ENCODE measurements around the gene NTRK3.

- TF ChIP-seq, protein P1, sequence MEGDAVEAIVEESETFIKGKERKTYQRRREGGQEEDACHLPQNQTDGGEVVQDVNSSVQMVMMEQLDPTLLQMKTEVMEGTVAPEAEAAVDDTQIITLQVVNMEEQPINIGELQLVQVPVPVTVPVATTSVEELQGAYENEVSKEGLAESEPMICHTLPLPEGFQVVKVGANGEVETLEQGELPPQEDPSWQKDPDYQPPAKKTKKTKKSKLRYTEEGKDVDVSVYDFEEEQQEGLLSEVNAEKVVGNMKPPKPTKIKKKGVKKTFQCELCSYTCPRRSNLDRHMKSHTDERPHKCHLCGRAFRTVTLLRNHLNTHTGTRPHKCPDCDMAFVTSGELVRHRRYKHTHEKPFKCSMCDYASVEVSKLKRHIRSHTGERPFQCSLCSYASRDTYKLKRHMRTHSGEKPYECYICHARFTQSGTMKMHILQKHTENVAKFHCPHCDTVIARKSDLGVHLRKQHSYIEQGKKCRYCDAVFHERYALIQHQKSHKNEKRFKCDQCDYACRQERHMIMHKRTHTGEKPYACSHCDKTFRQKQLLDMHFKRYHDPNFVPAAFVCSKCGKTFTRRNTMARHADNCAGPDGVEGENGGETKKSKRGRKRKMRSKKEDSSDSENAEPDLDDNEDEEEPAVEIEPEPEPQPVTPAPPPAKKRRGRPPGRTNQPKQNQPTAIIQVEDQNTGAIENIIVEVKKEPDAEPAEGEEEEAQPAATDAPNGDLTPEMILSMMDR (IDR thresholded peaks at IDR 0.05): no peak
- TF ChIP-seq EP300 (IDR thresholded peaks at IDR 0.05) (no peak), POLR2A (IDR thresholded peaks at IDR 0.05) (no peak)
These were observed 207.0 kb downstream of the NTRK3 start for GRCh38 chr15:88049506-88049905.

All from suprapubic skin (tissue), 3 donors.